Stomach (tissue), 4 donors: Measurements from ENCODE around the gene ELAVL1.

ENCODE experiments used
- CTCF ChIP-seq, 7 experiments: fragments of 450-650 bp in 4 of 7; fragments of 200-600 bp in 3 of 7; sonication (generic) in 3 of 7; IDR thresholded peaks; one replicate each; pipeline ENCODE4 v1.5.1; 2016 to 2019; ENCODE audit warnings: antibody characterized with exemption in 7 of 7, control low read depth in 2 of 7, mild to moderate bottlenecking in 1 of 7
- POLR2A ChIP-seq, 4 donors: fragments of 450-650 bp; IDR thresholded peaks; one replicate each; pipeline ENCODE4 v1.6.1; 2016; ENCODE audit warnings: antibody characterized with exemption in 4 of 4, control low read depth in 2 of 4, mild to moderate bottlenecking in 1 of 4, moderate library complexity in 1 of 4

- TF ChIP-seq CTCF (IDR thresholded peaks at IDR 0.05) (no peak), POLR2A (IDR thresholded peaks at IDR 0.05) (no peak)
These were observed 46.2 kb downstream of the ELAVL1 start for GRCh38 chr19:7959211-7959610.
